Lower lobe of right lung (tissue), 2 donors: ENCODE data around the gene VSTM2B. TPM values are rescaled to one million over a fixed set of nuclear protein-coding genes. Genes with fewer than 3 reads are reported as not detected.
A peak's percentile ranks its signal among the peaks of the same experiment; 100 is the strongest.

ENCODE experiments used
- ATAC-seq, 2 donors: fragments of 200-7000 bp; cut with Tn5 transposase; one replicate each; pipeline ENCODE4 v1.9.1; 2020 to 2022; ENCODE audit warnings: mild to moderate bottlenecking in 2 of 2, moderate library complexity in 2 of 2
- DNase-seq: peaks from one replicate; pipeline ENCODE4 v3.0.0-alpha.2; 2020
- H3K27ac ChIP-seq: fragments of 200-600 bp; one replicate; pipeline ENCODE4 v1.8.0; 2022
- H3K27me3 ChIP-seq: fragments of 200-600 bp; one replicate; pipeline ENCODE4 v1.8.0; 2022; ENCODE audit warnings: low read depth
- H3K36me3 ChIP-seq: fragments of 200-600 bp; one replicate; pipeline ENCODE4 v1.8.0; 2022; ENCODE audit warnings: mild to moderate bottlenecking
- H3K4me1 ChIP-seq: fragments of 200-600 bp; one replicate; pipeline ENCODE4 v1.8.0; 2022
- H3K4me3 ChIP-seq: fragments of 200-600 bp; one replicate; pipeline ENCODE4 v1.8.0; 2022; ENCODE audit warnings: mild to moderate bottlenecking
- H3K9me3 ChIP-seq: fragments of 200-600 bp; one replicate; pipeline ENCODE4 v1.8.0; 2022
- CTCF ChIP-seq: fragments of 200-600 bp; IDR thresholded peaks from one replicate; pipeline ENCODE4 v1.8.0; 2022; ENCODE audit warnings: antibody characterized with exemption, mild to moderate bottlenecking
- intact Hi-C: fragments of 100-400 bp; cut with DNase I; formaldehyde crosslinking; loops from one replicate; pipeline ENCODE4 v1.11.0; 2022
- total RNA-seq: library from RNA; stranded (reverse); fragmentation: NEBNext Ultra II Directional; extraction: Animal tissue kit (Norgen Biotek cat#: 25700); gene quantifications from one replicate; pipeline ENCODE4 v1.2.1, GENCODE V29; 2021
- donor health status: DM: no; HTN: yes; CAD: no; lungs with severe emphysema.

Gene VSTM2B
- total RNA-seq, 1 donor from 2014 or later = not detected

- intact Hi-C loops = no loop called here
- Histone ChIP-seq H3K9me3 (no peaks in the 10 kb centered on the region), H3K36me3 (no peaks in the 10 kb centered on the region), H3K27me3 (peaks cover 38% of the 10 kb centered on the region), H3K4me1 (no peaks in the 10 kb centered on the region), H3K27ac (no peak overlapping the region), H3K4me3 (no peak overlapping the region)
- no peak for TF ChIP-seq CTCF
- ATAC-seq (no peak), DNase-seq (no peak)
These were observed 72.2 kb downstream of the VSTM2B start for GRCh38 chr19:29598036-29598435.

- Histone ChIP-seq H3K27ac (no peak overlapping the region), H3K27me3 (peaks cover 38% of the 10 kb centered on the region), H3K4me1 (no peaks in the 10 kb centered on the region), H3K9me3 (no peaks in the 10 kb centered on the region), H3K4me3 (no peak overlapping the region), H3K36me3 (no peaks in the 10 kb centered on the region)
- no peak for ATAC-seq
- intact Hi-C loops = no loop called here
- TF ChIP-seq CTCF = no peak
- no peak for DNase-seq
These were observed 72.7 kb downstream of the VSTM2B start for GRCh38 chr19:29598496-29598895.

- Histone ChIP-seq H3K4me3 (no peak overlapping the region), H3K9me3 (no peaks in the 10 kb centered on the region), H3K27me3 (peaks cover 1% of the 10 kb centered on the region), H3K36me3 (no peaks in the 10 kb centered on the region), H3K27ac (no peak overlapping the region), H3K4me1 (peaks cover 20% of the 10 kb centered on the region)
- no peak for TF ChIP-seq CTCF
- intact Hi-C loops = no loop called here
- ATAC-seq (no peak), DNase-seq (no peak)
These were observed 77.5 kb downstream of the VSTM2B start for GRCh38 chr19:29603308-29603707.

GRCh38 chr19:29605653-29606419, 80.0 kb downstream of the VSTM2B start, which contains the start of gene POP4:
Gene POP4, plus strand, starts transcription at chr19:29606283. Its CDS starts 36 bp downstream, at chr19:29606319.
- Histone ChIP-seq H3K4me1 (peaks cover 24% of the 10 kb centered on the region), H3K27ac (peak within 1 kb of the TSS; percentile 98), H3K36me3 (peaks cover 24% of the 10 kb centered on the region), H3K4me3 (peak within 1 kb of the TSS; percentile 93), H3K9me3 (no peaks in the 10 kb centered on the region), H3K27me3 (no peaks in the 10 kb centered on the region)
- TF ChIP-seq CTCF = no peak
- ATAC-seq (peak; percentile 97 to 98), DNase-seq (peak; percentile 99)
- intact Hi-C loops = no loop called here

GRCh38 chr19:29606420-29606747, 80.6 kb downstream of the VSTM2B start:
- Histone ChIP-seq H3K36me3 (peaks cover 29% of the 10 kb centered on the region), H3K27me3 (no peaks in the 10 kb centered on the region), H3K27ac (peak overlapping the region; percentile 98), H3K4me3 (peak overlapping the region; percentile 93), H3K9me3 (no peaks in the 10 kb centered on the region), H3K4me1 (peaks cover 24% of the 10 kb centered on the region)
- TF ChIP-seq CTCF = no peak
- peak; percentile 52 to 57 for ATAC-seq
- no peak for DNase-seq
- intact Hi-C loops = no loop called here
